Caki2 (cell line): ENCODE results near the gene ESRP2. TPM values are rescaled to one million over a fixed set of nuclear protein-coding genes. Genes with fewer than 3 reads are reported as not detected.

ENCODE experiments used
- DNase-seq: peaks from one replicate; pipeline ENCODE4 v3.0.0-alpha.2; 2015; ENCODE audit warnings: low read depth
- in situ Hi-C: cut with HindIII; loops from 2 replicates; pipeline ENCODE4 v1.10.0; 2016; ENCODE audit warnings: low sequenced_read_pairs, low pct_unique_long_range_greater_than_20kb, mixed read lengths
- total RNA-seq: library from RNA; depleted of rRNA; stranded (reverse); fragments of >200 nt; shearing (Covaris generic); gene quantifications from 2 replicates; pipeline ENCODE4 v1.2.3, GENCODE V29; 2014; ENCODE audit warnings: low replicate concordance; rRNA removed

Gene ESRP2
- not detected in 2 replicates for total RNA-seq

GRCh38 chr16:68235887-68236136 is at the start of gene ESRP2:
Gene ESRP2, minus strand, starts transcription at chr16:68236127. Its CDS starts 82 bp downstream, at chr16:68236045.
- DNase-seq = no peak
- in situ Hi-C loops = no loop called here

GRCh38 chr16:68285683-68286082 is 49.8 kb upstream of the ESRP2 start:
- no peak for DNase-seq
- in situ Hi-C loops = no loop called here

GRCh38 chr16:68284847-68285246 is 48.9 kb upstream of the ESRP2 start:
- in situ Hi-C loops = no loop called here
- no peak for DNase-seq

GRCh38 chr16:68283801-68284598 is 48.1 kb upstream of the ESRP2 start:
- DNase-seq = no peak
- in situ Hi-C loops = no loop called here

GRCh38 chr16:68283346-68283745 is 47.4 kb upstream of the ESRP2 start:
- in situ Hi-C loops = no loop called here
- DNase-seq = no peak

GRCh38 chr16:68282064-68282452 is 46.1 kb upstream of the ESRP2 start:
- in situ Hi-C loops = no loop called here
- no peak for DNase-seq

- DNase-seq = no peak
- in situ Hi-C loops = no loop called here
These were observed 45.6 kb upstream of the ESRP2 start for GRCh38 chr16:68281368-68282063.

GRCh38 chr16:68279726-68280558 is 44.0 kb upstream of the ESRP2 start:
- no peak for DNase-seq
- in situ Hi-C loops = no loop called here

- in situ Hi-C loops = no loop called here
These were observed 40.3 kb upstream of the ESRP2 start for GRCh38 chr16:68276223-68276622.

GRCh38 chr16:68275611-68276191 is 39.8 kb upstream of the ESRP2 start:
- in situ Hi-C loops = no loop called here
- DNase-seq = no peak

More at GRCh38 chr16:68276223-68276622, 40.3 kb upstream of the ESRP2 start:
- no peak for DNase-seq

- in situ Hi-C loops = no loop called here
- DNase-seq = no peak
These were observed 38.5 kb upstream of the ESRP2 start for GRCh38 chr16:68274441-68274840.

- in situ Hi-C loops = no loop called here
- DNase-seq = no peak
These were observed 38.0 kb upstream of the ESRP2 start for GRCh38 chr16:68273896-68274295.

- no peak for DNase-seq
- in situ Hi-C loops = no loop called here
These were observed 37.5 kb upstream of the ESRP2 start for GRCh38 chr16:68273459-68273858.

GRCh38 chr16:68272507-68273209 is 36.7 kb upstream of the ESRP2 start:
- in situ Hi-C loops = no loop called here
- no peak for DNase-seq

- in situ Hi-C loops = no loop called here
- no peak for DNase-seq
These were observed 34.4 kb upstream of the ESRP2 start for GRCh38 chr16:68270353-68270752.

- no peak for DNase-seq
- in situ Hi-C loops = no loop called here
These were observed 33.9 kb upstream of the ESRP2 start for GRCh38 chr16:68269793-68270192.

GRCh38 chr16:68267612-68268405 is 31.9 kb upstream of the ESRP2 start:
- in situ Hi-C loops = no loop called here
- DNase-seq = no peak
